ENCODE results near the gene DNAJC16.
"Not testable (repeated sequence)": the region's sequence is repeated elsewhere in the genome, so short reads cannot be mapped to it uniquely, and the experiment has no call there.

DNAJC16 gene

DNA sequence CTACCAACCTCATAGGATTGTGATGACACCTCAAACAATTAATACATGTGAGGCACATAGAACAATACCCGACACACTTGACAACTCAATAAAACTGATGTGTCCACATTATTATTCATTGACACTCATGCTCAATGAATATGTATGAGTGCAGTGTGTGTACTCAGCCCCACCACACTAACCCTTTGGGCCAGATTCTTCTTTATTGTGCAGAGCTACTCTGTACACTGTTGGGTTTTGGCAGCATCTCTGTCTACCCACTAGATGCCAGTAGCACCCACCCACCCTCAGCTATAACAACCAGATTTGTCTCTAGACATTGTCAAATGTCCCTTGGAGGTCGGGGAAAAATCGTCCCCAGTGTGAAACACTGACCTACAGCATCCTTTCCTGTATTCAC is 12.7 kb upstream of the DNAJC16 start:
- TF ChIP-seq, protein P1, sequence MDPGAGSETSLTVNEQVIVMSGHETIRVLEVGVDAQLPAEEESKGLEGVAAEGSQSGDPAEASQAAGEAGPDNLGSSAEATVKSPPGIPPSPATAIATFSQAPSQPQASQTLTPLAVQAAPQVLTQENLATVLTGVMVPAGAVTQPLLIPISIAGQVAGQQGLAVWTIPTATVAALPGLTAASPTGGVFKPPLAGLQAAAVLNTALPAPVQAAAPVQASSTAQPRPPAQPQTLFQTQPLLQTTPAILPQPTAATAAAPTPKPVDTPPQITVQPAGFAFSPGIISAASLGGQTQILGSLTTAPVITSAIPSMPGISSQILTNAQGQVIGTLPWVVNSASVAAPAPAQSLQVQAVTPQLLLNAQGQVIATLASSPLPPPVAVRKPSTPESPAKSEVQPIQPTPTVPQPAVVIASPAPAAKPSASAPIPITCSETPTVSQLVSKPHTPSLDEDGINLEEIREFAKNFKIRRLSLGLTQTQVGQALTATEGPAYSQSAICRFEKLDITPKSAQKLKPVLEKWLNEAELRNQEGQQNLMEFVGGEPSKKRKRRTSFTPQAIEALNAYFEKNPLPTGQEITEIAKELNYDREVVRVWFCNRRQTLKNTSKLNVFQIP (CRISPR knock-in tag; IDR thresholded peaks at IDR 0.05; ENCODE audit: borderline replicate concordance, low read depth) = no peak
- TF ChIP-seq ISL1 (CRISPR knock-in tag; IDR thresholded peaks at IDR 0.05) = no peak
- ATAC-seq = no peak

DNA sequence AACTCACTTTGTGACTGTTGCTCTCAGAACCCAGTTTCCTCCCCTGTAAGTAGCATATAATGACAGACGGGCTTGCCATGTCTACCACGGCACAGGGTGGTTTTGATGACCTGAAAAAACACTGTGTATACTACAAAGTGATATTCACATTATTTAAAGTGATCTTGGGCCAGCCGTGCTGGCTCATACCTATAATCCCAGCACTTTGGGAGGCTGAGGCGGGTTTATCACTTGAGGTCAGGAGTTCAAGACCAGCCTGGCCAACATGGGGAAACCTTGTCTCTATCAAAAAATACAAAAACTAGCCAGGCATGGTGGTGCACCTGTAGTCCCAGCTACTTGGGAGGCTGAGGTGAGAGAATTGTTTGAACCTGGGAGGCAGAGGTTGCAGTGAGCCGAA is 12.1 kb upstream of the DNAJC16 start:
- not testable (repeated sequence) for ATAC-seq

DNA sequence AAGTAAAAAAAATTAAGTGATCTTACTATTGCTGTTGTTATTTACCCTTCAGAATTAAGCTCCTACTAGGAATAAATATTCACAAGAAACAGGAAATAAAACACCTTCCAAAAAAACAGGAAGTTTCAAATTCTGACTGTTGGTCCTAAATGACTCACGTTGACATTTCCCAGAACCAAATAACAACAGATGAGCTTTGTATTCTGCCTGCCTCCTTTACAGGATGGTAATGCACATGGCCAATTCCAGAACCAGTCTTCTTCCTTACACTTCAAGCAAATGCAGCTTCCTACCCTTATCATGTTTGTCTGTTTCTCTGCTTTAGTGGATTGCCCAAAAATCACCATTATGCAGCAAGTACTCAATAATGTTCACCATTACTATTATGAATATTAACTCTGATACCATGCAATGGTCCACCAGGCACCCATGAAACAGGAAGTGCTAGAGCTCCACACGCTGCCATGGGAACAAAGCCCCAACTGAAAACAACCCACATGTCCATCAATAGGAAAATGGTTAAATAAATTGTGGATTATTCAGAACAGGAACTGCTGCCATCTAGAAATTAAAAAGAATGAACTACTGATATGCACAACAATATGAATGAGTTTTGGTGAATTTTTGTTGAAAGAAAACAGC is 11.5 kb upstream of the DNAJC16 start:
- ATAC-seq = no peak; the same call in 2 of the 3 replicates

GRCh38 chr1:15519625-15520024 is 7.0 kb upstream of the DNAJC16 start:
- TF ChIP-seq, protein P2, sequence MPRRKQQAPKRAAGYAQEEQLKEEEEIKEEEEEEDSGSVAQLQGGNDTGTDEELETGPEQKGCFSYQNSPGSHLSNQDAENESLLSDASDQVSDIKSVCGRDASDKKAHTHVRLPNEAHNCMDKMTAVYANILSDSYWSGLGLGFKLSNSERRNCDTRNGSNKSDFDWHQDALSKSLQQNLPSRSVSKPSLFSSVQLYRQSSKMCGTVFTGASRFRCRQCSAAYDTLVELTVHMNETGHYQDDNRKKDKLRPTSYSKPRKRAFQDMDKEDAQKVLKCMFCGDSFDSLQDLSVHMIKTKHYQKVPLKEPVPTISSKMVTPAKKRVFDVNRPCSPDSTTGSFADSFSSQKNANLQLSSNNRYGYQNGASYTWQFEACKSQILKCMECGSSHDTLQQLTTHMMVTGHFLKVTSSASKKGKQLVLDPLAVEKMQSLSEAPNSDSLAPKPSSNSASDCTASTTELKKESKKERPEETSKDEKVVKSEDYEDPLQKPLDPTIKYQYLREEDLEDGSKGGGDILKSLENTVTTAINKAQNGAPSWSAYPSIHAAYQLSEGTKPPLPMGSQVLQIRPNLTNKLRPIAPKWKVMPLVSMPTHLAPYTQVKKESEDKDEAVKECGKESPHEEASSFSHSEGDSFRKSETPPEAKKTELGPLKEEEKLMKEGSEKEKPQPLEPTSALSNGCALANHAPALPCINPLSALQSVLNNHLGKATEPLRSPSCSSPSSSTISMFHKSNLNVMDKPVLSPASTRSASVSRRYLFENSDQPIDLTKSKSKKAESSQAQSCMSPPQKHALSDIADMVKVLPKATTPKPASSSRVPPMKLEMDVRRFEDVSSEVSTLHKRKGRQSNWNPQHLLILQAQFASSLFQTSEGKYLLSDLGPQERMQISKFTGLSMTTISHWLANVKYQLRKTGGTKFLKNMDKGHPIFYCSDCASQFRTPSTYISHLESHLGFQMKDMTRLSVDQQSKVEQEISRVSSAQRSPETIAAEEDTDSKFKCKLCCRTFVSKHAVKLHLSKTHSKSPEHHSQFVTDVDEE (CRISPR knock-in tag; IDR thresholded peaks at IDR 0.05) = no peak
- TF ChIP-seq ZNF70 (CRISPR knock-in tag; IDR thresholded peaks at IDR 0.05) (no peak), ISL1 (CRISPR knock-in tag; IDR thresholded peaks at IDR 0.05) (no peak), ZNF8 (CRISPR knock-in tag; IDR thresholded peaks at IDR 0.05) (no peak), TOX (CRISPR knock-in tag; IDR thresholded peaks at IDR 0.05; ENCODE audit: borderline replicate concordance) (no peak), PATZ1 (CRISPR knock-in tag; IDR thresholded peaks at IDR 0.05; ENCODE audit: borderline replicate concordance) (no peak), ZNF565 (CRISPR knock-in tag; conservative IDR thresholded peaks at IDR 0.05; ENCODE audit: low read depth) (no peak), RARB (CRISPR knock-in tag; IDR thresholded peaks at IDR 0.05) (no peak), OSR1 (CRISPR knock-in tag; IDR thresholded peaks at IDR 0.05) (no peak), SNAI2 (CRISPR knock-in tag; IDR thresholded peaks at IDR 0.05) (no peak), TCF4 (CRISPR knock-in tag; IDR thresholded peaks at IDR 0.05; ENCODE audit: borderline replicate concordance) (no peak), ZFP30 (CRISPR knock-in tag; IDR thresholded peaks at IDR 0.05) (no peak)
- no peak for ATAC-seq

More for the DNA sequence above, 11.5 kb upstream of the DNAJC16 start:
- no peak for TF ChIP-seq BACH2 (CRISPR knock-in tag; IDR thresholded peaks at IDR 0.05; ENCODE audit: borderline replicate concordance)

- ATAC-seq = not testable (repeated sequence)
Measured at GRCh38 chr1:15521206-15521906, 5.3 kb upstream of the DNAJC16 start.

- ATAC-seq = no peak
- TF ChIP-seq ZFP3 (CRISPR knock-in tag; IDR thresholded peaks at IDR 0.05) (no peak), ISL1 (CRISPR knock-in tag; IDR thresholded peaks at IDR 0.05) (no peak), ZNF70 (CRISPR knock-in tag; IDR thresholded peaks at IDR 0.05) (no peak), RARB (CRISPR knock-in tag; IDR thresholded peaks at IDR 0.05) (no peak)
Measured at GRCh38 chr1:15522551-15522950, 4.1 kb upstream of the DNAJC16 start.

Measured in SK-N-SH treated with all-trans-retinoic acid at 6 μM for 48 hours (cell line).